ENCODE results near the gene SEMA3E.
"Not testable (repeated sequence)": the region's sequence is repeated elsewhere in the genome, so short reads cannot be mapped to it uniquely, and the experiment has no call there.

DNA sequence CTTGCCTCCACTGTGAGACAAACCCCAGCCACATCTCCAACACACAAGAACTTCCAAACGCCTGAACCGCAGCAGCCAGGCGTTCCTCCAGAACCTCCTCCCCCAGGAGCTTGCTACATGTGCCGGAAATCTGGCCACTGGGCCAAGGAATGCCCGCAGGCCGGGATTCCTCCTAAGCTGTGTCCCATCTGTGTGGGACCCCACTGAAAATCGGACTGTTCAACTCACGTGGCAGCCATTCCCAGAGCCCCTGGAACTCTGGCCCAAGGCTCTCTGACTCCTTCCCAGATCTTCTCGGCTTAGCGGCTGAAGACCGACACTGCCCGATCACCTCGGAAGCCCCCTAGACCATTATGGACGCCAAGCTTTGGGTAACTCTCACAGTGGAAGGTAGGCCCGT is 187.1 kb downstream of the SEMA3E start:
- TF ChIP-seq, protein P1, sequence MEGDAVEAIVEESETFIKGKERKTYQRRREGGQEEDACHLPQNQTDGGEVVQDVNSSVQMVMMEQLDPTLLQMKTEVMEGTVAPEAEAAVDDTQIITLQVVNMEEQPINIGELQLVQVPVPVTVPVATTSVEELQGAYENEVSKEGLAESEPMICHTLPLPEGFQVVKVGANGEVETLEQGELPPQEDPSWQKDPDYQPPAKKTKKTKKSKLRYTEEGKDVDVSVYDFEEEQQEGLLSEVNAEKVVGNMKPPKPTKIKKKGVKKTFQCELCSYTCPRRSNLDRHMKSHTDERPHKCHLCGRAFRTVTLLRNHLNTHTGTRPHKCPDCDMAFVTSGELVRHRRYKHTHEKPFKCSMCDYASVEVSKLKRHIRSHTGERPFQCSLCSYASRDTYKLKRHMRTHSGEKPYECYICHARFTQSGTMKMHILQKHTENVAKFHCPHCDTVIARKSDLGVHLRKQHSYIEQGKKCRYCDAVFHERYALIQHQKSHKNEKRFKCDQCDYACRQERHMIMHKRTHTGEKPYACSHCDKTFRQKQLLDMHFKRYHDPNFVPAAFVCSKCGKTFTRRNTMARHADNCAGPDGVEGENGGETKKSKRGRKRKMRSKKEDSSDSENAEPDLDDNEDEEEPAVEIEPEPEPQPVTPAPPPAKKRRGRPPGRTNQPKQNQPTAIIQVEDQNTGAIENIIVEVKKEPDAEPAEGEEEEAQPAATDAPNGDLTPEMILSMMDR (conservative IDR thresholded peaks at IDR 0.05 in 1 of 2, IDR thresholded peaks at IDR 0.05 in 1 of 2; ENCODE audit: extremely low read depth in 1 of 2, insufficient read depth in 1 of 2, low read depth in 1 of 2, low read length in 2 of 2): not testable (repeated sequence)
- not testable (repeated sequence) for TF ChIP-seq EZH2 (IDR thresholded peaks at IDR 0.05; ENCODE audit: borderline replicate concordance, low read length)
